ENCODE measurements around the gene RPUSD2.

RPUSD2 gene

GRCh38 chr15:40623361-40623760 is 54.3 kb downstream of the RPUSD2 start:
- DNase-seq = no peak

Measured in suppressor macrophage treated with lipopolysaccharide for 1 hour (primary cell).